Activated naive CD8-positive, alpha-beta T cell treated with anti-CD3 and anti-CD28 coated beads, Interleukin-2, amount 50 U/mL, for 24 hours (primary cell): ENCODE measurements around the gene C16orf96.

Experiments
- ATAC-seq: fragments of 150-1000 bp; cut with Tn5 transposase; one replicate; pipeline ENCODE4 v1.10.0; 2021
- DNase-seq: peaks from one replicate; pipeline ENCODE4 v3.0.0; 2021
- H3K27ac Mint-ChIP-seq: one replicate; pipeline ENCODE4 v1.8.0; 2021; ENCODE audit warnings: mild to moderate bottlenecking, mixed read lengths
- H3K27me3 Mint-ChIP-seq: one replicate; pipeline ENCODE4 v1.8.0; 2021; ENCODE audit warnings: mixed read lengths
- H3K36me3 Mint-ChIP-seq: one replicate; pipeline ENCODE4 v1.8.0; 2021; ENCODE audit warnings: low read depth, mixed read lengths
- H3K4me1 Mint-ChIP-seq: one replicate; pipeline ENCODE4 v1.8.0; 2021; ENCODE audit warnings: mixed read lengths
- H3K4me3 Mint-ChIP-seq: one replicate; pipeline ENCODE4 v1.8.0; 2021; ENCODE audit warnings: mild to moderate bottlenecking, moderate library complexity, mixed read lengths
- H3K9me3 Mint-ChIP-seq: one replicate; pipeline ENCODE4 v1.8.0; 2021; ENCODE audit warnings: mixed read lengths

The C16orf96 gene

GRCh38 chr16:4556112-4556511 lies at the start of gene C16orf96:
C16orf96 (plus strand) TSS chr16:4556340; CDS start chr16:4556490, 150 bp downstream.
- Mint-ChIP-seq H3K36me3 (no peaks in the 10 kb centered on the region), H3K9me3 (no peaks in the 10 kb centered on the region), H3K27me3 (peaks cover 2% of the 10 kb centered on the region), H3K27ac (no peak within 1 kb of the TSS), H3K4me3 (no peak within 1 kb of the TSS), H3K4me1 (no peaks in the 10 kb centered on the region)
- DNase-seq (no peak), ATAC-seq (no peak)

- H3K27me3 Mint-ChIP-seq = no peaks in the 10 kb centered on the region
- DNase-seq (peak; percentile 57), ATAC-seq (peak; percentile 81)
- no peaks in the 10 kb centered on the region for H3K9me3 Mint-ChIP-seq
- H3K27ac Mint-ChIP-seq = peak overlapping the region; percentile 80
- no peak overlapping the region for H3K4me3 Mint-ChIP-seq
- H3K36me3 Mint-ChIP-seq = peaks cover 21% of the 10 kb centered on the region
- H3K4me1 Mint-ChIP-seq = peaks cover 46% of the 10 kb centered on the region
Observed at GRCh38 chr16:4506450-4506849, 49.7 kb upstream of the C16orf96 start.

GRCh38 chr16:4507588-4508345 lies 48.4 kb upstream of the C16orf96 start:
- Mint-ChIP-seq H3K36me3 (peaks cover 28% of the 10 kb centered on the region), H3K4me3 (no peak overlapping the region), H3K27ac (peak overlapping the region; percentile 52), H3K4me1 (peaks cover 42% of the 10 kb centered on the region), H3K9me3 (no peaks in the 10 kb centered on the region), H3K27me3 (no peaks in the 10 kb centered on the region)
- DNase-seq (no peak), ATAC-seq (no peak)

- Mint-ChIP-seq H3K4me3 (no peak overlapping the region), H3K27me3 (no peaks in the 10 kb centered on the region), H3K36me3 (peaks cover 27% of the 10 kb centered on the region), H3K4me1 (peaks cover 40% of the 10 kb centered on the region), H3K27ac (no peak overlapping the region), H3K9me3 (no peaks in the 10 kb centered on the region)
- DNase-seq (no peak), ATAC-seq (no peak)
Observed at GRCh38 chr16:4508806-4509205, 47.3 kb upstream of the C16orf96 start.

GRCh38 chr16:4509420-4509819 lies 46.7 kb upstream of the C16orf96 start:
- Mint-ChIP-seq H3K9me3 (no peaks in the 10 kb centered on the region), H3K27me3 (no peaks in the 10 kb centered on the region), H3K4me1 (peaks cover 43% of the 10 kb centered on the region), H3K36me3 (peaks cover 27% of the 10 kb centered on the region), H3K27ac (no peak overlapping the region), H3K4me3 (no peak overlapping the region)
- DNase-seq (no peak), ATAC-seq (no peak)

- Mint-ChIP-seq H3K9me3 (no peaks in the 10 kb centered on the region), H3K36me3 (peaks cover 27% of the 10 kb centered on the region), H3K4me3 (no peak overlapping the region), H3K27ac (peak overlapping the region; percentile 59), H3K27me3 (no peaks in the 10 kb centered on the region), H3K4me1 (peaks cover 44% of the 10 kb centered on the region)
- ATAC-seq (no peak), DNase-seq (no peak)
Observed at GRCh38 chr16:4510131-4510530, 46.0 kb upstream of the C16orf96 start.

- peaks cover 28% of the 10 kb centered on the region for H3K36me3 Mint-ChIP-seq
- no peak overlapping the region for H3K27ac Mint-ChIP-seq
- H3K9me3 Mint-ChIP-seq = no peaks in the 10 kb centered on the region
- H3K4me1 Mint-ChIP-seq = peaks cover 44% of the 10 kb centered on the region
- DNase-seq (no peak), ATAC-seq (no peak)
- H3K4me3 Mint-ChIP-seq = no peak overlapping the region
- no peaks in the 10 kb centered on the region for H3K27me3 Mint-ChIP-seq
Observed at GRCh38 chr16:4510747-4511426, 45.3 kb upstream of the C16orf96 start.

- H3K27me3 Mint-ChIP-seq = no peaks in the 10 kb centered on the region
- no peak for ATAC-seq
- no peaks in the 10 kb centered on the region for H3K9me3 Mint-ChIP-seq
- H3K27ac Mint-ChIP-seq = no peak overlapping the region
- peaks cover 31% of the 10 kb centered on the region for H3K36me3 Mint-ChIP-seq
- no peak for DNase-seq
- H3K4me1 Mint-ChIP-seq = peaks cover 45% of the 10 kb centered on the region
- H3K4me3 Mint-ChIP-seq = no peak overlapping the region
Observed at GRCh38 chr16:4511441-4512082, 44.6 kb upstream of the C16orf96 start.

GRCh38 chr16:4512473-4512872 lies 43.7 kb upstream of the C16orf96 start:
- peak overlapping the region; percentile 27 for H3K27ac Mint-ChIP-seq
- DNase-seq (no peak), ATAC-seq (no peak)
- H3K27me3 Mint-ChIP-seq = no peaks in the 10 kb centered on the region
- H3K9me3 Mint-ChIP-seq = no peaks in the 10 kb centered on the region
- peaks cover 26% of the 10 kb centered on the region for H3K36me3 Mint-ChIP-seq
- no peak overlapping the region for H3K4me3 Mint-ChIP-seq
- peaks cover 50% of the 10 kb centered on the region for H3K4me1 Mint-ChIP-seq

GRCh38 chr16:4513086-4513860 lies 42.9 kb upstream of the C16orf96 start:
- no peaks in the 10 kb centered on the region for H3K9me3 Mint-ChIP-seq
- peaks cover 50% of the 10 kb centered on the region for H3K4me1 Mint-ChIP-seq
- no peak overlapping the region for H3K4me3 Mint-ChIP-seq
- peaks cover 24% of the 10 kb centered on the region for H3K36me3 Mint-ChIP-seq
- H3K27ac Mint-ChIP-seq = peak overlapping the region; percentile 70
- H3K27me3 Mint-ChIP-seq = no peaks in the 10 kb centered on the region
- DNase-seq (no peak), ATAC-seq (no peak)

GRCh38 chr16:4513881-4514280 lies 42.3 kb upstream of the C16orf96 start:
- ATAC-seq (no peak), DNase-seq (no peak)
- no peaks in the 10 kb centered on the region for H3K9me3 Mint-ChIP-seq
- H3K27ac Mint-ChIP-seq = peak overlapping the region; percentile 70
- H3K4me3 Mint-ChIP-seq = no peak overlapping the region
- H3K4me1 Mint-ChIP-seq = peaks cover 50% of the 10 kb centered on the region
- peaks cover 24% of the 10 kb centered on the region for H3K36me3 Mint-ChIP-seq
- H3K27me3 Mint-ChIP-seq = no peaks in the 10 kb centered on the region

- Mint-ChIP-seq H3K9me3 (no peaks in the 10 kb centered on the region), H3K36me3 (peaks cover 23% of the 10 kb centered on the region), H3K27ac (peak overlapping the region; percentile 81), H3K4me3 (peak overlapping the region; percentile 35), H3K27me3 (no peaks in the 10 kb centered on the region), H3K4me1 (peaks cover 50% of the 10 kb centered on the region)
- DNase-seq = no peak
- ATAC-seq = no peak
Observed at GRCh38 chr16:4514606-4515005, 41.5 kb upstream of the C16orf96 start.

GRCh38 chr16:4515611-4516233 lies 40.4 kb upstream of the C16orf96 start:
- DNase-seq (no peak), ATAC-seq (peak; percentile 68)
- Mint-ChIP-seq H3K4me1 (peaks cover 49% of the 10 kb centered on the region), H3K9me3 (no peaks in the 10 kb centered on the region), H3K27ac (peak overlapping the region; percentile 81), H3K36me3 (peaks cover 18% of the 10 kb centered on the region), H3K27me3 (no peaks in the 10 kb centered on the region), H3K4me3 (peak overlapping the region; percentile 37)
